GM18508 (cell line): Measurements from ENCODE around the gene ACOXL.

Experiments used
- ATAC-seq: cut with Tn5 transposase; IDR thresholded peaks from one replicate; pipeline ENCODE4 v1.9.1; 2021; ENCODE audit warnings: moderate number of reproducible peaks; ENCODE audit not compliant: insufficient read depth, unreplicated experiment

Gene ACOXL

DNA sequence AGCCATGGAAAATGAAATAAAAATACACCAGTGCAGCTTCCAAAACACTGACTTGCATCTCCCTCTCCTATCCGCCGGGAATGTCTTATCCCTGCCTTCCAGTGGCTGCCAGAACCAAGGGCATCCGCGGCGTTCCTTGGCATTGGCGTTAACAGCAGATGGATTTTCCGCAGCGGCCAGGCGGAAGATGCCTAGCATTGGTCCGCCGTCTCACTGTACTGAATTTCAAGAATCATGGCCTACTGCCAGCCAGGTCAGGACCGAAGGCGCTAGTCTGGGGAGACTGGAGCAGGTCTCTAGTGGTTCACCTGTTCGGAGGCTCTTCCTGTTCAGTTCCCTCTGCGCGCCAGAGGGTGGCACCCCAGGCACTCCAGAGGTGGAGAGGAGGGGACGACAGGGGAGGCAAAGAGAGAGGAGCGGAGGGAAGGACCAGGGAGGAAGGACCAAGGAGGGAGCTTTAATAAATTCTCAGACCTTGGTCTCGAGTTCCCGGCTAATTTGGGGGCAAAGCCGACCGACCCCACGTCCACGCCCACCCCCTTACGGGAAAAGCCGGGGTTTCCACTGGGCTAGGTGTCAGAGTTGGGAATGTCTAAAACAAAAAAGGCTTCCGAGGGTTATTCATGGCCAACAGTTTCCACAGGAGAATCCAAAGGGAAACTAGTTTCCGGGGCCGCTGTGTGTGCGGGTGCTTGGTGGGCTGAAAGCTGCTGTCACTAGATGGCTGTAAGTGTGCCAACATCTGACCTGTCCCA, 384.6 kb downstream of the ACOXL start:
- no peak for ATAC-seq

DNA sequence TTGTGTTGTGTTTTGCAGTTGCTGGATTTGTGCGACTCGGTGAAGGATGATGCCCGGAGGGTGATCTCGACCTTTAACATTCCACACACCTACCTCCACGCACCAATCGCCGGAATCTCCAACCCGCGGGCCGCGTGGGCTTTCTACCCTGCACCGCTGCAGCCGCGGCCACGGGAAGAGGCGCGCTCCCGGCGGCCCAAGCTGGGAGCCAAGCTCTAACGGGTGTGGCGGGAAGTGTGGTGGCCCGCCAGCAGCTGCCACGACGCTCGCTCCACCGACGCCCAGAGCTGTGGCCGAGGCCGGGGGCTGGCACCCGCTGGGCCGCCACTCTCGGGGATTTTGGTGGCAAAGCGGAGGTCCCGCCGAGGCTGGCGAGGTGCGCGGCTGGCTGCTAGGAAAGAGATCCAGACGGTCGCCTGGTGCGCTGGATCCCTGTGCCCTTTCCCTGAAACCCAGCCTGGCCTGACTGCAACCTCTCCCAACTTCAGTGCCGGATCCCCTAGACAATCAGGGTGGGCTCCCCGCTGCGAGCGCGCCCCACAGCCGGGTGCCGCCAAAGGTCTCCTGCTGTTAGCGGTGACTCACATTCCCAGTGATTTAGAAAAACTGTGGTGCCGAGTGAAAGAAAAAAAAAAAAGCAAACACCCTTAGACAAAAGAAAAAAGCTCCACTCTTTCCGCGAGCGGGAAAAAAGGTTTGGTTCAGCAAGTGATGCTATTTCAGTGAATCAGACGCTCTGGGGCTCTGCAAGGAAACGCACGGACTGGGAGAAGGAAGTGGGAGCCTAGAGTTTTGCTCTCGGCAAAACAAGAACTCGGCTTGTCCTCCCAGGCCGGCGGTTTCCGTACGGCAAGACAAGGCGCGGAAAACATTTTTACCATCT, 385.5 kb downstream of the ACOXL start:
- ATAC-seq = no peak

DNA sequence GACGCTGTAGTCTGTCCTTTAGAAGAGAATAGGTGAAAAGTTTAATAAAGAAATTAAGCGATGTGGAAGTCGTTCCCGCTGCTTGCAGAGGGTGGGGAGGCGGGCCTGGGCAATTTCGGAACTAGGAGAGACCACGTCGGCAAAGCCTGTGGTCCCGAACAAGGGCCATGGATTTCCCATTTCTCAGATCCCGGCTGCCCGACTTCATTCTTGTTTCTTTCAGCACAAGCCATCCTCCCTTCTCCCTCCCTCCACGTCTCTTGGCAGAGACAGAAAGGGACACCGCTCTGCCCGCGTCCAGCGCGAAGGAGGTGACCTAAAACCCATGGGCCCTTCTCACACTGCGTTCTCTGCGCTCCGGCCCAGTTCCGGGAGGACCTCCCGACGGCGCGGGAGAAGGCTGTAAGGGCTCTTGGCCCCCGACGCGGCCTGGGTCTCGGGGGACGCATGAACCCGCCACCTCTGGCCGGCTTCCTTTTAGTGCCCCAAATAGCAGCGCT, 386.2 kb downstream of the ACOXL start:
- ATAC-seq = no peak

DNA sequence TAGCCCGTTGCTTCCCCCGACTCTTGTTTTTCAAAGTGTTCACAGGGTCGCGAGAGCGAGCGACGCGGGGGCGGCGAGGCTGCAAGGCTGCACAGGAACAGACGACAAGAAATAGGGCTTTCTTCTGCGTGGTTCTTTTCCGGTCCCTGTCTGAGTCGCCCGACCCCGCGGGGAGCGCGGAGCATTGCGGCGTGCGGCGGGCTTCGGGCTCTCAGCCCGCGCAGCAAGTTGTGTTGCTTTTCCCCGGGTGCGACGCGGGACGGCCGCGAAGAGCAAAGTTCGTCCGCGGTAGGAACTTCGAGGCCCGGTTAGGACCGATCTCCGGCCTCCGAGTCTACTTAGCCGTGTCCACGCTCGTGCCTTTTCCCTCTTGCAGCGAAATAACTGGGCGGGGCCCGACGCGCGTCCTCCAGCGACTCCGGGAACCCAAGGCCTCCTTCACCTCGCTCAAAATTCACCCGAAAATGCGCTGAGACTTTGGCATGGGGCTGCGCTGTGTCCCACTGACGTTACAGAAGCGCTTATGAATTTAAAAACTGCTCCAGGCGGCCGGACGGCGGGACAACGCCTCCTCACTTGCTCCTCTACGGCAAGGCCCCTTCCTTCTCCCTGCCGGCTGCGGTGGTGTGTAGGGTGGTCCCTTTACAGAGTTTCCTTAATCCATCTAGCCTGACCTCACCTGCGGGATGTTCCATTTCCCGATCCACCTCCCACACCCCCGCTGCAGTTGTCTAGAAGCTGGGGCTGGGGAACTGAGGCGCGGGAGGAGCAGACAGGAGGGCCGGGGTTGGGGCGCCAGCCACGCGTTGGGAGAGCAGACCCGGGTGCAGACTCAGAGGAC, 386.8 kb downstream of the ACOXL start:
- no peak for ATAC-seq

DNA sequence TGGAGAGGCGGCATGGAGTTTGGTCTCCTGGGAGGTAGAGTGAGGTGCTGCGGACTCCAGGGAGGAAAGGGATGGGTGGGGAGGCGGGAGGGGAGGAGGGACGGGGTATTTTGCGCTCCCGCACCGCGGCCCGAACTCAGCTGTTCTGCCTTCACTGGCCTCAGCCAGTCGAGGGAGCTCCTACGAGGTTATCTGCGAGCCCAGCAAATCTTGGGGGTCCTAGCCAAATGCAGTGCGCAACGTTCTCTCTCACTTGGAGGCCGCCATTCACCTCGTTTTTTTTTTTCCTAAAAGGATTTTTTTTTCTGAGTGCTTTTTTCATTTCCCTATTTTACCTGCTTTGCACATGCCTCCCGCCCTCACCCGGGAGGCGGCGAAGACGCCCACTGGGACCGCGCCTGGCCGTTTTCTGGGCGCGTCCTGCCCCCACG, 387.5 kb downstream of the ACOXL start:
- no peak for ATAC-seq

DNA sequence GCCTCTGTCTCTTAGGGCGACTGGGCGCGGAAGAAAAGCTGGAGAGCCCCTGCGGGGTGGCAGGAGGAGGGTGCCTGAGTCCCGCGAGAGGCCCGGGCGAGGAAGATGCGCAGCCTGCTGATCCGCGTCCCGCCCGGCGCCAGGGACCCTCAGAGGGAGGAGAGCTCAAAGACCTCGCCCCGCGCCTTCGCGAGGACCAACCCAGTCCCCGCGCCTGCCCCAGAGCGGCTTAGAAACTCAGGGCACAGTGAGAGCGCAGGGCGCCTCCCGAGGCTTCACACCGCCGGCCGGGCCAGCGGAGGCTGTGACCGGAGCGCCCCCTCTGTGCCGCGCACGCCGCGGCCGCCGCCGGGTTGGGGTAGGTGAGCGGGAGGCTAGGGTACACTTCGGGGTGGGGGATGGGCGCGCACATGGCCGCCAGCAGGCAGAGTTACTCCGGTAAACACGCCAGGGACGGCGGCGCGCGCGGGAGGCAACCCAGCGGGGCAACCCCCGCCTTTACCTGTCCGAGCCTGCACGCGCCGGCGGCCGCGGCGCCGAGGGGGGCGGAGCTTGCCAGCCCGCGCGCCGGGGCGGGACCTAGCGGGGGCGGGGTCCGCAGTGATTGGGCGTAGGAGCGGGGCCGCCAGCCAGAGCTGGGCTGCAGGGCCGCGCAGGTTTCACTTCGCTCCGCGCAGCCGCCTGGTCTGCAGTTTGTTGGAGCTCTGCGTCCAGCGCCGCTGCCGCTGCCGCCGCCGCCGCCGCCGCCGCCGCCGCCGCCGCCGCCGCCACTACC, 388.1 kb downstream of the ACOXL start, which contains the start of gene BCL2L11:
BCL2L11 (plus strand) TSS at position 662 of the 775 bp plus-strand sequence. CDS start 2,832 bp downstream, outside the sequence.
- ATAC-seq = no peak

- ATAC-seq = no peak
Observed at GRCh38 chr2:111121028-111121827, 388.9 kb downstream of the ACOXL start.

- no peak for ATAC-seq
Observed at GRCh38 chr2:111121828-111122630, 389.7 kb downstream of the ACOXL start.

DNA sequence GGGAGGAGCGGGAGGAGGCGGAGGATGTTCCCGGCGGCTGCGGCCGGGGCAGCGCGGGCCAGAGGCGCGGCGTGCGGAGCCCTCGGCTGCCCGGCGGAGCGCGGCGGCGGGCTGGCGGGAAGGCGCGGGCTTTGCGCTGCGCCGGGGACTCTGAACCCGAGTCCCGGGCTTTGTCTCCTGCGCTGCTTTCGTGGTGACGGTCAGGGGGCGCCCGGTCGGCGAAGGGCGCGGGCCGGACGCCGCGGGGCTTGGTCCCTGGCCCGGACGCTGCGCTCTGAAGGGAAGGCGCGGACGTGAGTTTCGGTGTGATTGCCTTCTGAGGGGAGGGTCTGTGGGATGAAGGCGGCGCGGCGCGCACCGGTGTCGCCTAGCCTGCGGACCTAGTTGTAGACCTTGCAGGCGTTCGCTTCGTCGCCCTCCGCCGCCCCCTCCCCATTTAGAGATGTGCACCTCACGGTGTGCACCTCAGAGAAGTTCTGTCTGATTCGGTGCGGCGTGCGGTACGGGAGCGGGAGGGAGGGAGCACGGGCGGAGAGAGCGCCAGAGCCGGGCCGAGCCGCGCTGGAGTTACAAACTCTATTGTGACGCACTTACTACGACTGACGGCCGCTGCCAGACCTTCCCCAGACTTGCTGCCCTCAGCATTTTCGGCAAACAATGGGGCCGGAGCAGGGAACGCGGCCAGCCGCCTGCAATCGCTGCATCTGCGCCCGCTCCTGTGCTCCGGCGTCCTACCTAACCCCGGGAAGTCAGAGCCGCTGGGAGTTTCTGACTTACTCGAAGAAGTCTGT, 390.5 kb downstream of the ACOXL start:
- no peak for ATAC-seq

GRCh38 chr2:111123751-111124150, 391.4 kb downstream of the ACOXL start:
- ATAC-seq = no peak

DNA sequence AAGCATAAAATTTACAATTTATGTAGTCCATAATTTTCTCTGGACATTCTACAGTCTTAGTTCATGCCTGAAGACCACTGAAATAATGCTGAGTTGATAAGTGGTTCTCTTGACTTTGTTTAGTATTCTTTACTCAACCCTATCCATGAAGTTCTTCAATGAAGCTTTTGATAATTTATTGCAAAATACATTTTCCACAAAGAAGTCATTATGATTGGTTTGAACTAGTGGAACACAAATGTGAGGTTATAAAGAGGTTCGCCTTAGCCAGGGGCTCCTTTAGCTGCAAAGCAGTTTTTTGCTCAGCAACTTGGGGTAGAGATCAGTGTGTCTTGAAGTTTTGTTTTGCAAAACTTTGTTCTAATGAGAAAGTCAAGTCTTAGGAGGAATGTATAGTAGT, 394.2 kb downstream of the ACOXL start:
- no peak for ATAC-seq

- no peak for ATAC-seq
Observed at GRCh38 chr2:111127351-111127750, 395.0 kb downstream of the ACOXL start.

- ATAC-seq = no peak
Observed at GRCh38 chr2:111128096-111128495, 395.7 kb downstream of the ACOXL start.

GRCh38 chr2:111133603-111134002, 401.2 kb downstream of the ACOXL start:
- ATAC-seq = no peak

DNA sequence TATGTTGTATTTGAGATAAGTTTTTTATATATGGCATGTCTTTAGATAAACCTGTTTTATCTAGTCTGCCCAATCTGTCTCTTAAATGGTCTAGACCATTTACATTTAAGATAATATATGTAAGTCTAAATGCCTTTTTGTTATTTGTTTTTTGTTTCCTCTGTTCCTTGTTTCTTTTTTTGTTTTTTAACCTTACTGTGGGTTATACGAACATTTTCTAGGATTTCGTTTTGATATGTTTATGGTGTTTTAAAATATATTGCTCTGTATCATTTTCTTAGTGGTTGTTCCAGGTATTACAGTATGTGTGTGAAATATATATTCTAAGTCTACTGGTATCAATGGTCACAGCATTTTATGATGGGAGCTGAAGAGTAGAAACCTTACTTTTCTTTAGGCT, 401.7 kb downstream of the ACOXL start:
- no peak for ATAC-seq

DNA sequence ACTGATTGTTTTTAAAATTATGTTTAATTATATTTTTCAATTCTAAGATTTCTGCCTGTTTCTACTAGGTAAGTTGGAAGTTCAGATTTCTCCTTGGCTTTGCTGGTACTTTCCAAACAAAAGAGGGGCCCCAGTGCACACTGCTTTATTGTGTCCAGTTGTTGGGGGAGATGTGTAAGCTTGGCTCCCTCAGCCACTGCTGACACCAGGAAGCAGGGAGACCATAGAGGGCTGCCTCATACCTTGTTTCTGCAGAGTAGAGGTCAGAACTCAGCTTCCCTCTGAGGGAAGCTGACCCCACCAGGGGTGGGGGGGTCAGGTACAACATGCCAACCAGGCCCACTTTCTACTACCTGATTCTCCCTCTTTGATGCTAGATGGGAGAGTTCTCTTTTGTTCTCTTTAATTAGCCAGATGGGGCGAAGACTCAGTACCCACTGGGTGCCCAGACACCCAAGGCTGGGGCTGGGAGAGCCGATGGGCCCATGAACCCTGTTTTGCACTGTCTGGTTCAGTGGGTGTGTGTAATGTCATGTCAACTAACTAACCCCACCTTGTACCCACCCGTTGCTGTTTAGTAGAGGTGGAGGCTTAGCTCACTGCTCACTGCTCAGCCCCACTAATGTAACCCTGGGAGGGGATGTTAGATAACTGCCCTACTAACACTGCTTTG, 403.0 kb downstream of the ACOXL start:
- no peak for ATAC-seq

GRCh38 chr2:111135910-111136297, 403.5 kb downstream of the ACOXL start:
- ATAC-seq = no peak
